Aorta (tissue), 5 donors: Measurements from ENCODE around the gene PGA4. TPM values are rescaled to one million over a fixed set of nuclear protein-coding genes. Genes with fewer than 3 reads are reported as not detected.

Experiments
- ATAC-seq: fragments of 200-7000 bp; cut with Tn5 transposase; one replicate; pipeline ENCODE4 v1.9.1; 2022; ENCODE audit warnings: moderate library complexity; ENCODE audit not compliant: low FRiP score
- DNase-seq, 2 donors: peaks; one replicate each; pipeline ENCODE4 v3.0.0-alpha.2; 2020
- H3K27ac ChIP-seq, 2 donors: one replicate each; pipeline ENCODE4 v1.5.1; 2013; ENCODE audit warnings: low read length in 2 of 2, mild to moderate bottlenecking in 2 of 2, moderate library complexity in 2 of 2, control low read depth in 1 of 2, inconsistent platforms in 1 of 2, low read depth in 1 of 2
- H3K27me3 ChIP-seq, 2 donors: one replicate each; pipeline ENCODE4 v1.6.1; 2013; ENCODE audit warnings: control low read depth in 1 of 2, low read length in 1 of 2, mild to moderate bottlenecking in 1 of 2, moderate library complexity in 1 of 2; ENCODE audit not compliant: insufficient read depth in 2 of 2, control insufficient read depth in 1 of 2
- H3K36me3 ChIP-seq, 2 donors: one replicate each; pipeline ENCODE4 v1.6.1; 2013; ENCODE audit warnings: control low read depth in 1 of 2, low read length in 1 of 2, mild to moderate bottlenecking in 1 of 2; ENCODE audit not compliant: insufficient read depth in 2 of 2, control insufficient read depth in 1 of 2
- H3K4me1 ChIP-seq, 2 donors: one replicate each; pipeline ENCODE4 v1.6.1; 2013; ENCODE audit warnings: low read length in 2 of 2, control low read depth in 1 of 2, mild to moderate bottlenecking in 1 of 2, moderate library complexity in 1 of 2; ENCODE audit not compliant: insufficient read depth in 2 of 2, control insufficient read depth in 1 of 2
- H3K4me3 ChIP-seq, 2 donors: one replicate each; pipeline ENCODE4 v1.5.1; 2013; ENCODE audit warnings: low read length in 2 of 2, control low read depth in 1 of 2, mild to moderate bottlenecking in 1 of 2
- H3K9me3 ChIP-seq: one replicate; pipeline ENCODE4 v1.6.1; 2013; ENCODE audit warnings: mild to moderate bottlenecking, low read length; ENCODE audit not compliant: control insufficient read depth
- WGBS, 2 donors: extraction: QIAGEN DNeasy Blood & Tissue Kit; methylation state at CpG; one replicate each; pipeline ENCODE4 v1.1.7; 2013; 5-methylcytosine and 5-hydroxymethylcytosine counted together
- intact Hi-C, 2 donors: fragments of 100-400 bp; cut with DNase I; formaldehyde crosslinking; loops; one replicate each; pipeline versions ENCODE4 v1.14.2 to v1.15.0; 2022
- polyA plus RNA-seq, 2 donors: library from polyadenylated mRNA; stranded (reverse); fragments of 200-250 nt; gene quantifications; one replicate each; pipeline ENCODE4 v1.2.3, GENCODE V29; 2013
- total RNA-seq, 2 donors: library from RNA; stranded (reverse); fragmentation: NEBNext Ultra II Directional; extraction: Animal tissue kit (Norgen Biotek cat#: 25700); gene quantifications; one replicate each; pipeline ENCODE4 v1.2.1, GENCODE V29; 2021
- donor health status: healthy with polysubstance abuse.
- donor health status: Bipolar disorder and iron deficiency.
- donor health status: DM: no; HTN: no; CAD: no.
- donor health status: DM: no; HTN: no; CAD: no.
- donor health status: DM: yes; HTN: yes; CAD: no.

Gene PGA4
- total and polyA plus RNA-seq, 4 donors = 0.74 to 6.3 (median 2.0) TPM

- H3K36me3 ChIP-seq = no peaks in the 10 kb centered on the region
- H3K4me1 ChIP-seq = no peaks in the 10 kb centered on the region
- no peak overlapping the region for H3K4me3 ChIP-seq
- H3K9me3 ChIP-seq = no peaks in the 10 kb centered on the region
- no peaks in the 10 kb centered on the region for H3K27me3 ChIP-seq
- intact Hi-C loops = no loop called here
- ATAC-seq = no peak
- no peak for DNase-seq
- 93% methylated on average over 14 of the region's 14 CpGs for WGBS, 2 donors
- H3K27ac ChIP-seq = no peak overlapping the region
These were observed 43.2 kb downstream of the PGA4 start for GRCh38 chr11:61265357-61265756.

DNA sequence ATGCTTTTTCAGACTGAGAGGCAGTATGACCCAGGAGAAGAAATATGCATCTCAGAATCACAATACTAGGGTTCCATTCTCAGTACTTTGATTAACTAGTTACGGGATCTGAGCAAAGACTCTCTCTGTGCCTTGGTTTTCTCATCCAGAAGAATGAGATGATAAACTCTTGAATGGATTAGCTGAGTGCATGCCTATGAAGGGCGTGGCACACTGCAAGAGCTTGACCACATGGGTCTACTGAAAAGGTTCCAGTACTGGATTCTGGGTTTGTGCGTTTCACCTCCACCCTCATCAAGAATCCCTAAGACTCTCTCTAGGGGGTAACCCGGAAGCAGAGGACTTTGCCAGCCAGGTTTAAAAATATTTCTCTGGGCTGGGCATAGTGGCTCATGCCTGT, 44.5 kb downstream of the PGA4 start:
- intact Hi-C loops = no loop called here
- Histone ChIP-seq H3K4me3 (no peak overlapping the region), H3K4me1 (no peaks in the 10 kb centered on the region), H3K27ac (no peak overlapping the region), H3K36me3 (no peaks in the 10 kb centered on the region), H3K27me3 (no peaks in the 10 kb centered on the region), H3K9me3 (no peaks in the 10 kb centered on the region)
- 88 to 95% methylated on average over 4 of the region's 4 CpGs for WGBS, 2 donors
- DNase-seq = no peak
- no peak for ATAC-seq

DNA sequence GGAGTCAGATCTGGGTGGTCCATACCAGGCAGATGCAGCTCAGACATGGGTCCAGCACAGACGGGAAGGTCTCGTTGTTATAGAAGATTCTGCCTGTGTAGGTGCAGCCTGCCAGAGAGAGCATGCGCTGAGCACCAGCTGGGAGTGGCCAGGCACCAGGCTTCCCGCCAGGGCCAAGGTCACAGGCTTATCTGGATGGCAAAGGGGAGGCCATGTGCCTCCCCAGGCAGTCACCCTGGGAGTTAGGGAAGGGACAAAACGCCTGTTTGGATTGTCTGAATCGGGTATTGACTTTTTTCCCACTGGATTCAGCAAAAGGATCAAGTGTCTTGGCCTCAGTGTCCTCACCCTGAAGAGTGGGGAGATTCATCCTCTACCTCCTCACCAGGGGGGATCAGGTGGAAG, 45.3 kb downstream of the PGA4 start:
- DNase-seq = no peak
- H3K27ac ChIP-seq = no peak overlapping the region
- no peaks in the 10 kb centered on the region for H3K9me3 ChIP-seq
- H3K36me3 ChIP-seq = no peaks in the 10 kb centered on the region
- 82 to 88% methylated on average over 6 of the region's 6 CpGs for WGBS, 2 donors
- no peaks in the 10 kb centered on the region for H3K27me3 ChIP-seq
- no peaks in the 10 kb centered on the region for H3K4me1 ChIP-seq
- ATAC-seq = no peak
- intact Hi-C loops = no loop called here
- no peak overlapping the region for H3K4me3 ChIP-seq

- Histone ChIP-seq H3K36me3 (no peaks in the 10 kb centered on the region), H3K4me3 (no peak overlapping the region), H3K4me1 (no peaks in the 10 kb centered on the region), H3K27me3 (no peaks in the 10 kb centered on the region), H3K9me3 (no peaks in the 10 kb centered on the region), H3K27ac (no peak overlapping the region)
- 93 to 94% methylated on average over 15 of the region's 15 CpGs for WGBS, 2 donors
- intact Hi-C loops = no loop called here
- ATAC-seq (no peak), DNase-seq (no peak)
These were observed 46.6 kb downstream of the PGA4 start for GRCh38 chr11:61268588-61269250.

- H3K36me3 ChIP-seq = no peaks in the 10 kb centered on the region
- WGBS, 2 donors = 90 to 95% methylated on average over 7 of the region's 7 CpGs
- no peaks in the 10 kb centered on the region for H3K27me3 ChIP-seq
- H3K4me3 ChIP-seq = no peak overlapping the region
- no peak for DNase-seq
- intact Hi-C loops = no loop called here
- H3K4me1 ChIP-seq = no peaks in the 10 kb centered on the region
- H3K9me3 ChIP-seq = no peaks in the 10 kb centered on the region
- ATAC-seq = no peak
- no peak overlapping the region for H3K27ac ChIP-seq
These were observed 48.4 kb downstream of the PGA4 start for GRCh38 chr11:61270354-61271076.

- no peak for ATAC-seq
- Histone ChIP-seq H3K4me1 (no peaks in the 10 kb centered on the region), H3K36me3 (no peaks in the 10 kb centered on the region), H3K4me3 (no peak overlapping the region), H3K27me3 (no peaks in the 10 kb centered on the region), H3K27ac (no peak overlapping the region), H3K9me3 (no peaks in the 10 kb centered on the region)
- intact Hi-C loops = no loop called here
- WGBS, 2 donors = 94 to 96% methylated on average over 3 of the region's 3 CpGs
- no peak for DNase-seq
These were observed 50.6 kb downstream of the PGA4 start for GRCh38 chr11:61272731-61273130.

- Histone ChIP-seq H3K4me3 (no peak overlapping the region), H3K9me3 (no peaks in the 10 kb centered on the region), H3K27ac (no peak overlapping the region), H3K36me3 (no peaks in the 10 kb centered on the region), H3K4me1 (no peaks in the 10 kb centered on the region), H3K27me3 (no peaks in the 10 kb centered on the region)
- DNase-seq (no peak), ATAC-seq (peak; percentile 49)
- 78 to 85% methylated on average over 16 of the region's 16 CpGs for WGBS, 2 donors
- intact Hi-C loops = no loop called here
These were observed 51.3 kb downstream of the PGA4 start for GRCh38 chr11:61273178-61274078.

- Histone ChIP-seq H3K36me3 (no peaks in the 10 kb centered on the region), H3K4me3 (no peak overlapping the region), H3K9me3 (no peaks in the 10 kb centered on the region), H3K27me3 (no peaks in the 10 kb centered on the region), H3K27ac (no peak overlapping the region), H3K4me1 (no peaks in the 10 kb centered on the region)
- no peak for ATAC-seq
- WGBS, 2 donors = 96 to 98% methylated on average over 4 of the region's 4 CpGs
- intact Hi-C loops = no loop called here
- DNase-seq = no peak
These were observed 51.9 kb downstream of the PGA4 start for GRCh38 chr11:61274084-61274483.
